ENCODE data around the gene KTN1.

KTN1 gene

GRCh38 chr14:55574988-55575387 lies 5.0 kb upstream of the KTN1 start:
- DNase-seq (ENCODE audit: low read depth), result no peak
- no peak overlapping the region for H3K4me3 ChIP-seq (ENCODE audit: low read depth, low read length)
- no peak for TF ChIP-seq CTCF (IDR thresholded peaks at IDR 0.05; ENCODE audit: control insufficient read depth, extremely low read depth, insufficient read depth)

GRCh38 chr14:55577229-55577628 lies 2.8 kb upstream of the KTN1 start:
- no peak for TF ChIP-seq CTCF (IDR thresholded peaks at IDR 0.05; ENCODE audit: control insufficient read depth, extremely low read depth, insufficient read depth)
- no peak for DNase-seq (ENCODE audit: low read depth)
- no peak overlapping the region for H3K4me3 ChIP-seq (ENCODE audit: low read depth, low read length)

GRCh38 chr14:55578511-55578910 lies 1.5 kb upstream of the KTN1 start:
- no peak for TF ChIP-seq CTCF (IDR thresholded peaks at IDR 0.05; ENCODE audit: control insufficient read depth, extremely low read depth, insufficient read depth)
- DNase-seq (ENCODE audit: low read depth), result no peak
- peak overlapping the region; percentile 72 for H3K4me3 ChIP-seq (ENCODE audit: low read depth, low read length)

- no peak for DNase-seq (ENCODE audit: low read depth)
- no peak for TF ChIP-seq CTCF (IDR thresholded peaks at IDR 0.05; ENCODE audit: control insufficient read depth, extremely low read depth, insufficient read depth)
- peak overlapping the region; percentile 72 for H3K4me3 ChIP-seq (ENCODE audit: low read depth, low read length)
These were observed 699 bp downstream of the KTN1 start for GRCh38 chr14:55580470-55581341.

GRCh38 chr14:55581342-55581771 lies 1.4 kb downstream of the KTN1 start:
- no peak for DNase-seq (ENCODE audit: low read depth)
- TF ChIP-seq CTCF (IDR thresholded peaks at IDR 0.05; ENCODE audit: control insufficient read depth, extremely low read depth, insufficient read depth), result no peak
- H3K4me3 ChIP-seq (ENCODE audit: low read depth, low read length), result peak overlapping the region; percentile 72

GRCh38 chr14:55582746-55583145 lies 2.7 kb downstream of the KTN1 start:
- H3K4me3 ChIP-seq (ENCODE audit: low read depth, low read length), result no peak overlapping the region
- no peak for DNase-seq (ENCODE audit: low read depth)
- no peak for TF ChIP-seq CTCF (IDR thresholded peaks at IDR 0.05; ENCODE audit: control insufficient read depth, extremely low read depth, insufficient read depth)

Data from LNCaP clone FGC (cell line).